Caco-2 (cell line): ENCODE measurements around the gene PRSS48. TPM values are rescaled to one million over a fixed set of nuclear protein-coding genes. Genes with fewer than 3 reads are reported as not detected.

ENCODE experiments used
- Bru-seq: library from RNA; stranded (reverse); fragments of 400-500 nt; gene quantifications from one replicate; lab custom pipeline; 2021; lab: Mats Ljungman, UMichigan
- BruChase-seq, 2 experiments: library from RNA; stranded (reverse); fragments of 400-500 nt; gene quantifications; one replicate each; lab custom pipeline; 2021; lab: Mats Ljungman, UMichigan
- BruUV-seq: library from RNA; stranded (reverse); fragments of 400-500 nt; replicated peaks from 2 replicates; lab custom pipeline; 2021; lab: Mats Ljungman, UMichigan
- CTCF ChIA-PET: fragments of 300-600 bp; sonication (Branson Sonifier 250); formaldehyde crosslinking; loops from one replicate; lab custom pipeline; 2022; ENCODE audit warnings: antibody characterized with exemption; lab: Charles Lee
- POLR2A ChIA-PET: fragments of 300-600 bp; sonication (Branson Sonifier 250); formaldehyde crosslinking; loops from one replicate; lab custom pipeline; 2022; ENCODE audit warnings: antibody characterized with exemption; lab: Charles Lee
- DNase-seq, 2 experiments: peaks; one replicate each; pipeline versions ENCODE4 v3.0.0 to v3.0.0-alpha.2; 2020 to 2022
- H3K27me3 ChIP-seq: replicated peaks from 2 replicates; pipeline ENCODE4 v1.6.0; 2011; ENCODE audit warnings: low read length; ENCODE audit not compliant: control insufficient read depth, insufficient read depth
- H3K36me3 ChIP-seq: 2 replicates; pipeline ENCODE4 v1.5.1; 2011; ENCODE audit warnings: low read length; ENCODE audit not compliant: control insufficient read depth, insufficient read depth
- H3K4me1 ChIP-seq: fragments of 250-450 bp; sonication (Bioruptor Pico); 2 replicates; pipeline ENCODE4 v1.5.1; 2020; ENCODE audit warnings: mild to moderate bottlenecking
- H3K4me3 ChIP-seq: 2 replicates; pipeline ENCODE4 v1.5.1; 2011; ENCODE audit warnings: low read depth, mild to moderate bottlenecking, control low read depth, low read length
- H3K9me3 ChIP-seq: fragments of 250-450 bp; sonication (Bioruptor Pico); 2 replicates; pipeline ENCODE4 v1.5.1; 2020; ENCODE audit warnings: mild to moderate bottlenecking, moderate library complexity
- H3K27ac Mint-ChIP-seq: one replicate; pipeline ENCODE4 v1.8.0; 2022; ENCODE audit warnings: mixed read lengths; ENCODE audit not compliant: unreplicated experiment
- H3K27me3 Mint-ChIP-seq: one replicate; pipeline ENCODE4 v1.8.0; 2022; ENCODE audit warnings: mixed read lengths; ENCODE audit not compliant: insufficient read depth, unreplicated experiment
- H3K36me3 Mint-ChIP-seq: one replicate; pipeline ENCODE4 v1.8.0; 2022; ENCODE audit warnings: mild to moderate bottlenecking, mixed read lengths; ENCODE audit not compliant: insufficient read depth, unreplicated experiment
- H3K4me1 Mint-ChIP-seq: one replicate; pipeline ENCODE4 v1.8.0; 2022; ENCODE audit warnings: low read depth, mixed read lengths; ENCODE audit not compliant: unreplicated experiment
- H3K4me3 Mint-ChIP-seq: one replicate; pipeline ENCODE4 v1.8.0; 2022; ENCODE audit warnings: mild to moderate bottlenecking, moderate library complexity, mixed read lengths; ENCODE audit not compliant: unreplicated experiment
- H3K9me3 Mint-ChIP-seq: one replicate; pipeline ENCODE4 v1.8.0; 2022; ENCODE audit warnings: mixed read lengths; ENCODE audit not compliant: unreplicated experiment
- CTCF ChIP-seq, 2 experiments: fragments of 200-600 bp in 1 of 2; IDR thresholded peaks; 1 replicate in 1 of 2; 2 replicates in 1 of 2; pipeline versions ENCODE4 v1.5.1 to v1.8.0; 2011 to 2022; ENCODE audit warnings: antibody characterized with exemption in 1 of 2, control low read depth in 1 of 2, inconsistent platforms in 1 of 2, low read depth in 1 of 2, low read length in 1 of 2, mild to moderate bottlenecking in 1 of 2, moderate library complexity in 1 of 2; ENCODE audit not compliant: insufficient read depth in 1 of 2, severe bottlenecking in 1 of 2, unreplicated experiment in 1 of 2
- intact Hi-C: fragments of 100-400 bp; cut with micrococcal nuclease; formaldehyde crosslinking; loops from one replicate; pipeline ENCODE4 v1.10.0; 2022; ENCODE audit not compliant: unreplicated experiment
- long read RNA-seq: library from polyadenylated mRNA; stranded (forward); transcript quantifications from one replicate; pipeline ENCODE4 v2.0.0, GENCODE V29; 2022
- total RNA-seq: library from RNA; stranded (reverse); gene quantifications from 2 replicates; pipeline ENCODE4 v1.2.3, GENCODE V29; 2022

Gene PRSS48
- total RNA-seq (not detected in 2 replicates), Bru-seq, nascent RNA (percentile 13 among the genes with signal in this experiment), BruChase-seq, experiment 1, labeled RNA remaining after a 2-hour chase (percentile 6 among the genes with signal in this experiment), BruChase-seq, experiment 2, labeled RNA remaining after a 6-hour chase (percentile 19 among the genes with signal in this experiment)
- long read RNA-seq, result 0 reads

- Histone ChIP-seq H3K27me3 (no peaks in the 10 kb centered on the region), H3K9me3 (no peaks in the 10 kb centered on the region), H3K4me3 (no peak within 1 kb of the TSS), H3K4me1 (peaks cover 9% of the 10 kb centered on the region), H3K36me3 (no peaks in the 10 kb centered on the region)
- Mint-ChIP-seq H3K27me3 (no peaks in the 10 kb centered on the region), H3K27ac (peak within 1 kb of the TSS; percentile 49), H3K4me1 (peaks cover 33% of the 10 kb centered on the region), H3K4me3 (no peak within 1 kb of the TSS), H3K9me3 (no peaks in the 10 kb centered on the region), H3K36me3 (peaks cover 14% of the 10 kb centered on the region)
- BruUV-seq, result no TSS peak
- peak; percentile 74 to 85 for DNase-seq
- ChIA-PET CTCF (interaction anchor here (0.6 to 1.9 kb wide), 8 partner anchors 10 to 132 kb away, joined by 3 to 9 read pairs (median 4); partner anchors contain the start of genes FHIP1A and SH3D19), POLR2A (no interaction called here)
- peak; percentile 75 to 80 for TF ChIP-seq CTCF (IDR thresholded peaks at IDR 0.05; ENCODE audit: insufficient read depth in 1 of 2, low read depth in 1 of 2, low read length in 1 of 2, severe bottlenecking in 1 of 2, unreplicated experiment in 1 of 2)
- intact Hi-C loops, result loop anchor here (1.0 to 10.0 kb wide), 4 partner anchors 48 to 335 kb away; partner anchors contain the start of gene SH3D19
Measured at GRCh38 chr4:151276787-151277562, at the start of gene PRSS48. PRSS48 (plus strand) TSS chr4:151277161; CDS start chr4:151277173, 12 bp downstream.

- no TSS peak for BruUV-seq
- H3K4me1 Mint-ChIP-seq, result peaks cover 3% of the 10 kb centered on the region
Measured at GRCh38 chr4:151227172-151227571, 49.8 kb upstream of the PRSS48 start.

More at GRCh38 chr4:151227172-151227571, 49.8 kb upstream of the PRSS48 start:
- no peak for DNase-seq
- no peak for TF ChIP-seq CTCF (IDR thresholded peaks at IDR 0.05; ENCODE audit: insufficient read depth in 1 of 2, low read depth in 1 of 2, low read length in 1 of 2, severe bottlenecking in 1 of 2, unreplicated experiment in 1 of 2)
- POLR2A ChIA-PET, result no interaction called here
- no peak overlapping the region for H3K4me3 ChIP-seq
- no peak overlapping the region for H3K27ac Mint-ChIP-seq
- no peaks in the 10 kb centered on the region for H3K9me3 ChIP-seq
- H3K4me1 ChIP-seq, result peaks cover 7% of the 10 kb centered on the region; the same call in 1 of the 2 replicates
- CTCF ChIA-PET, result no interaction called here
- intact Hi-C loops, result no loop called here
- H3K27me3 Mint-ChIP-seq, result no peaks in the 10 kb centered on the region
- H3K27me3 ChIP-seq, result no peaks in the 10 kb centered on the region
- H3K36me3 Mint-ChIP-seq, result peaks cover 31% of the 10 kb centered on the region
- H3K9me3 Mint-ChIP-seq, result no peaks in the 10 kb centered on the region
- H3K36me3 ChIP-seq, result no peaks in the 10 kb centered on the region
- no peak overlapping the region for H3K4me3 Mint-ChIP-seq
